ENCODE results near the gene BMPR1A.

The BMPR1A gene

DNA sequence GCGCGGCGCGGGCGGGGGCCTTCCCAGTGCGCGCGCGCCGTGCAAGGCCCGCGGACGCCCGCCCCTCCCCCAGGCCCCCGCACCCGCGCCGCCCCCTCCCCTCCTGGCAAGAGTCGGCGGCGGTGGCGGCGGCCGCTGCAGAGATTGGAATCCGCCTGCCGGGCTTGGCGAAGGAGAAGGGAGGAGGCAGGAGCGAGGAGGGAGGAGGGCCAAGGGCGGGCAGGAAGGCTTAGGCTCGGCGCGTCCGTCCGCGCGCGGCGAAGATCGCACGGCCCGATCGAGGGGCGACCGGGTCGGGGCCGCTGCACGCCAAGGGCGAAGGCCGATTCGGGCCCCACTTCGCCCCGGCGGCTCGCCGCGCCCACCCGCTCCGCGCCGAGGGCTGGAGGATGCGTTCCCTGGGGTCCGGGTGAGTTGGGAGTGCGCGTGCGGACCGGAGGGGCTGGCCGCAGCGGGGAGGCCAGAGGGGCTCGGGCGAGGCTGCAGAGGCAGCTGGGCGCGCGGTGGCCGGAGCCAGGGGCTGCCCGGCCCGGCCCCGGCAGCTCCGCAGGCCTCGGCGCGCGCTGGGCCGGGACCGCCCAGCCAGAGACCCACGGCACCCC, at the start of gene BMPR1A:
TSS of gene BMPR1A (plus strand) at position 109 of the 602 bp plus-strand sequence. CDS start 119,400 bp downstream, outside the sequence.
- peak; percentile 35 for DNase-seq (ENCODE audit: low spot score)

DNA sequence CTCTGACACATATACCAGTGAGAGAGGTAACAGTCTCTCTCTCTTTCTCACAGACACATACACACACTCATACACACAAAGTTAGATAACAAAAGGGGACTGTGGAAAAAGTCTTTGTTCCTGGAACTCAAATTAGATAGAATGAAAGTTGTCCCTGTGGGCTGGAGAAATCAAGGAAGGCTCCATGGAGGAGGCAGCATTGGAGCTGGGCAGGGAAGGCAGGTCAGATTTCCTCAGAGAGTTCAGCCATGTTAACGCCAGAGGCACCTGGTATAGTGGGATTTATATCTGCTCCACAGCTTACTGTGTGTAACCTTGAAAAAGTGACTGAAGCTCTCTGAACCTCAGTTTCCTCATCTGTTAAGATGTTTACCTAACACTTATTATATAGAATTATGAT, 49.4 kb upstream of the BMPR1A start:
- no peak for DNase-seq (ENCODE audit: low spot score)

DNA sequence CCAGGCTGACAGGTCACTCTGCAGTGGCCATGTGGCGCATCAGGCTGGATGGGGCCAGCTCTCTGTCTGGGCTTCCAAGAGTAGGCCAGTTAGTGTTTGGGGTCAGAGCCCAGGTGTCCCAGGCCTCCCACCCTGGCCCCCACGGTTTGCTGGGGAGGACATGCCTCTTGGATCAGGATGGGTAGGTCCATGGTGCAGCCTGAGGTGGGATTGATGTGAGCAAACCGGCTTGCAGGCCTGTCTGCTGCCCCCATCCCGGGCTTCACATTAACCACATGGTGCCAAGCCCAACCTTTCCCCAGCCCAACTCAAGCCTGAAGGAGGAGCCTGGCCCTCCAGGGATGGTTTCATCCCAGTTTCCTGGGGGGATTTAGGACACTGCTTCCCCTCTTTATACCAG, 48.9 kb upstream of the BMPR1A start:
- DNase-seq (ENCODE audit: low spot score): no peak

DNA sequence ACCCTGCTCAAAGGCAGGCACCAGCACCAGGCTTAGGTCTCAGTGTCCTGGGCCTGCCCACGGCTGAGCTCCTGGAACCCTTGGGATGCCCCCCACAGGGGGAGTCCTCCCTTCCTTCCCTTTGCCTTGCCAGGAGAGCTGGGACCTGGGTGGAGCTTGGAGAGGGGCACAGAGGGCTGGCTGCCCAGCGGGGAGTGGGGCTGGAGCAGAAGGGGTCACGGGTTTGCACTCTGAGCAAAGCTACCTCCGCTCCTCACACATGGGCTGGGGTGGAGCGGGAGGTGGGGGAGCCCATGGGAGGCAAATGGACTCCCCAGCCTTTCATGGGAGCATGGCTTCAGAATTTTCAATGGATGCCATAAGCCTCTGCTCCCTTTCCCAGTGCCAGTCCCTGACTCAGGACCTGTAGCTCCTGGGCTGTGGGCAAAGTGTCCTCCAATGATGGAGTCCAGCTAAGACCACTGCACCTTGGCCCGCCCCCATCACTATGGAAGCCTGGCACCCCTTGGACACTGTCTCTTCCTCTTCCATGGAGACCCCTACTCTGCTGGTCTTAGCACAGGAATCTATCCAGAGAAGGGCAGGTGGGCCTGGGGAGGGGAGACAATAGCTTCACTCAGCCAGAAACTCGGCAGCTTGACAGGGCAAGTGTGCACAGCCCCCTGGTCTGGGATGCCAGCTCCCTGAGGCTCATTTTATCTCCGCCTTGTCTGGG, 48.2 kb upstream of the BMPR1A start:
- DNase-seq (ENCODE audit: low spot score): no peak

DNA sequence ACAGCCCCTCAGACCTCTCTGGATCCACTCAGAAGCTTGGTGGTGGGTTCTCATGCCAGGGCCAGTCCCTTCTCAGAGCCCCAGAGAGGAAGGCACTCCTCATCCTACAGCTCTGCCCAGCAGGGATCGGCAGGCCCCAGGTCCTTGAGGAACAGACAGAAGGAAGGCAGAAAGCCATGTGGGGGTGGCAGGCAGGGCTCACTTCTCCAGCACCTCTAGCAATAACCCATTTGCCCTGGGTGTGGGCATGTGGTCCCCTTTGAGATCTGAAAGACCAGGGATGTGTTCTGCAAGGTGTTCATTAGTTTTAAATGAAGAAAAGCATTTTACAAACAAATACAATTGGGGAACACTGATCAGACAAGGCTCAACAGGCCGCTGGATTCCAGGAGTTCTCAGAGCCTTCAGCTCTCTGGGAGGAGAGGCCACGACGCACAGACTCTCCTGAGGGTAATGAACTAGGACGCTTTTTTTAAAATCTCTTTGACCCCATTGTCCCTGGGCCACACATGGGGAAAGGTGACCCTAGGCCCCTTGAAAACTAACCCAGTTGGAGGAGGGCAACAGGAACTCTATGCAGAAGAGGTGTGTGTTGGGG, 47.5 kb upstream of the BMPR1A start:
- DNase-seq (ENCODE audit: low spot score): no peak

DNA sequence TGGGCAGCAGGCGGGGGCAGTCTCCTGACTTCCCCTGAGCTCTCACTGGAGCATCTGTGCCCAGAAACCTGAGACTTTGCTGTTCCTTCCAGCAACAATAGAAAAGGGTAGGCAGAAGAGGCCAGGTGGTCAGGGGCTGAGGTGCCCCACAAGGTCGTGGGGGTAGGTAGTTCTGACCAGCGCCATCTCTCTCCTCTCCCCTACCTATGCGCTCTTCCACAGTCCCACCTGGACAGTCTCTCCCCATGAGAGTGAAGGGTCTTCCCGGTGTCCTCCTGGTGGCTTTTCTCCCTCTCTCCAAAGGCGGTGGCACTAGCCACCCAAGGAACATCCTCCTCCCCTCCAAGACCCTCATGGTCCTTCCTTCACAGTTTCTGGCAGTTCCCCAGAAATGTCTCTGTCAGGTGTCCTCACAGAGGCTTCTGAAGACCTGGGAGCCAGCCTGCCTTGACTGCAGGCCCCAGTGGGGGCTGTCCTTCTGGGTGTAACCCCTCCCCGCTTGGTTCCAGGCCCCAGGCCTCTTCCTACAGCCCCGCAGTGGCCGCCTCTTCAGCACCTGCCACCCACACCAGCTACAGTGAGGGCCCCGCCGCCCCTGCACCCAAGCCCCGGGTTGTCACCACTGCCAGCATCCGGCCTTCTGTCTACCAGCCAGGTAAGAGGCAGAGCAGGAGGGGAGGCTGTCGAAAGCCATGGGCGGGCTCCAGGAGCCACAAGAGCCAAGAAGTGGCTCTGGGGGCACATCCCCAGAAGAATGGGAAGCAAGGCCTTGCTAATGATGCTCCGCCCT, 46.8 kb upstream of the BMPR1A start:
- no peak for DNase-seq (ENCODE audit: low spot score)

DNA sequence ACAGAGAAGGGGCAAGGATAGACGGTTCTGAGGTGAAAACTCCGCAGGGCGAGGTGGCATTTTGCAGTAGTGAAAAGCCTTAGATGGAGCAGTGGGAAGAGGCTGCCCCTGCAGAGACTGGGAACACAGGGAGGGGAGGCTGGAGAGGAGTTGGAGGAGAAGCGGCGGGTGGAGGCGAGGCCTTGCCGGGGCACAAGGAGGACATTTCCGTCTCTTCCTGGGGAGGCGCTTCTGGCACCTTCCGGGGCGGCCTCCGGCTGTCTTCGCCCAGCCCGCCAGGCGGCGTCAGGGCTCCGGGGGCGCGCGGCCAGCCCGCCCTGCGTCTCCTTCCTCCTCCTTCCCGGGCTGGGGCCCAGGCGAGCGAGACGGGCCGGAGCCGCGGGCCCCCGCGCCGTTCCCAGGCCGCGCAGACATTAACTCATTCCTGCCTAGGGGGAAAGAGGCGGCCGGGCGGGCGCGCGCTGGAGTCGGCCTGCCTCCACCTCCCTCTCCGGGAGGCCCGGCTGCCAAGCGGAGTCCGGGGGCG, 45.4 kb upstream of the BMPR1A start:
- peak; percentile 98 for DNase-seq (ENCODE audit: low spot score)

DNA sequence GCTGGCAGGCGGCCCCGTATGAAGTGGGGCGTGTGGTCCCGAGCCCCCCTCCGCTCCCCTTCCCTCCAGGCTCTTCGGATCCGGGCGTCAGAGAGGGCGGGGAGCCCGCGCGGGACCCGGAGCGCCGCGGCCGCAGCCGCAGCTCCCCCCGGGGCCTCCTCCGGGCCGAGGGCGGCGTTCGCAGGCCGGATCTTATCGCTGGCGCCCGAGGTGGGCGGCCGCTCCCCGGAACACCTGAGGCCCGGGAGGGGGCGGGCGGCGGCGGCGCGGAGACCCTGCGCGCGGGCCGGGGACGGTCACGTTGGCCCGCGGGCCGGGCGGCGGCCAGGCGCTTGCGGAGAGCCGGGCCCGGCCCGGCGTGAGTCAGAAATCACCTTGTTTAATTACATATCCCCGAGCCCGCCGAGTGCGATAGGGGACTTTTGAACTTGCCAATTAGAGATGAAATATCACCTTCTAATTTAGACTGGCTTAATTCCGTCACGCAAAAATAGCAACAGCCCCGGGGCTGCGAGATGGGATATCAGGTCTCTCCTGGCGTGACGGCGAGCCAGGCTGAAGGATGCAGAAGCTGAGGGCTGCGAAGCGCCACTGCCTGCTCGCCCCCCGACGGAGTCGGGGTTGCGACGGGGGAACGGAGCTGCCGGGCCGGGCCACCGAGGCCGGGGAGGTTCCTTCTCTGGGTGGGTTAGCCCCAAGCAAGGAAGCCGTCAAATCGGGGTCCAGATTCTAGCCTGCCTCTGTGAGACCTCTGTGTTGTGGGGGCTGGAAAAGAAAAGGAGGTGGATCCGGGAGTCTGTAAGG, 44.7 kb upstream of the BMPR1A start:
- peak; percentile 82 for DNase-seq (ENCODE audit: low spot score)

DNA sequence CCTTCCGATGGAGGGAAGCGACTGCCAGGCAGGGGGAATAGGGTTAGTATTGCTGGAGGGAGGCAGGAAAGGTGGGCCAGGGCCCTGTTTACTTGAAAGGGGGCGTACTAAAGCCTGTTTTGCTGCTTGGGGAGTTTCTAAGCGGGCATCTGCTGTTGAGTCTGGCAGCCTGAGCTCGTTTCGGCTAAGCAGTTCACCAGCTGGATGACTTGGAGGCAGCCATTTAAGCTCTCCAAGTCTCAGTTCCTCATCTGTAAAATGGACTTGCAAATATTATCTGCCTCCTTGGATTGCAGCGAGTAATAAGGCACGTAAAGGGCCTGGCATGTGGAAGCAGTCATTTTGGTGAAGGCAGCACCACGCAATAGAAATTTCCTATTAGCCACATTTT, 44.1 kb upstream of the BMPR1A start:
- DNase-seq (ENCODE audit: low spot score): no peak

DNA sequence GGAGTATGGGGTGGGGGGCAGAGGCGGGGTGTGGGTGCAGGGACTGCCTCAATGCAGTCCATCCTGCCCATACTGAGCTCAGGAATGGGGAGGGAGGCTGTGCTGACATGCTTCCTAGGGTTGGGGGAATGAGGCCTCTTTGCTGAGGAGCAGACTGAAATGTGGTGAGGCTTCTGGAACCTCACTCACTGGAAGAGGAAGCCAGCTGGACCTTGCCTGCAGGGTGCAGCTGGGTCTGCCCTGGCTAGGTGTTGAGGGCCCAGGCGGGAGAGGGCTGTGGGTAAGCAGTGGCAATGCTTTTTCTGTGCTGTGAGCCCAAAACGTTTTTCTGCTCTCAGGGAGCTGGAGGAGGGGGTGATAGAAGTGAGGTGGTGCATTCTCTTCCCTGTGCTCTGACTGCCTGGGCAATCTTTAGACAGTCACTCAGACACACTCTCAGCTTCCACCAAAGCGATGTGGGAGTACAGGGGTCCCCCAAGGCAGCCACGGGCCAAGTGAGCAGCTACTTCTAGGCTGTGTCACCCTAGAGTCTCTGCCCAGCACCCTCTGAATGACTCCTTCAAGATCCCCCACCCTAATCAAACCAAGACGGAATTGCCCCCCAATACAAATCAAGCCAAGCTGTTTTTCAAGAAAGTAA, 41.1 kb upstream of the BMPR1A start:
- DNase-seq (ENCODE audit: low spot score): no peak

DNA sequence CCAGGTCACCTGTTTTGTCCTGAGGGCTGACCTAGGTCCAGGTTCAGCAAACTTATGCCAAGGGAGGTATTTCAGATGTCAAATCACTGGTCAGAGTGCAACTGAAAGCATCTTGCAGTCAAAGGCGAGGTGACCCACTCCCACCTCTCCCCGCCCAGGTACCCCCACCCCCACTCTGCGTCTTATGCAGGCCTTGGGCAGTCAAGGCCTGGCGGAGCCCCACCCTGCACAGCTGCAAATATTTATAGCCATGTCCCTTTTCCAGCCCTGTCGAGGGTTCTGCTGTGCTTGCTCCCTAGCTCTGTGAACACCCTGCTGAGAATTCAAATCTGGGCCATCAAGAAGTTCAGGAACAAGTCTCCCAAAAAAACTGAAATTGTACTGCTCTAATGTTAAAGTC, 40.6 kb upstream of the BMPR1A start:
- DNase-seq (ENCODE audit: low spot score): no peak

DNA sequence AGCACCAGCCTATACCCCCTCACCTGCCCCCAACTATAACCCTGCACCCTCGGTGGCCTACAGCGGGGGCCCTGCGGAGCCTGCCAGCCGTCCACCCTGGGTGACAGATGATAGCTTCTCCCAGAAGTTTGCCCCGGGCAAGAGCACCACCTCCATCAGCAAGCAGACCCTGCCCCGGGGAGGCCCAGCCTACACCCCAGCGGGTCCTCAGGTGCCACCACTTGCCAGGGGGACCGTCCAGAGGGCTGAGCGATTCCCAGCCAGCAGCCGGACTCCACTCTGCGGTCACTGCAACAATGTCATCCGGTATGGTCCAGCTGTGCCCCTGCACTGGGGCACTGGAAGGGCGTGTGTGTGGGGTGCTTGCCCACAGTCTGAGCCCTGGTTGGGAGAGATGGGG, 40.0 kb upstream of the BMPR1A start:
- no peak for DNase-seq (ENCODE audit: low spot score)

DNA sequence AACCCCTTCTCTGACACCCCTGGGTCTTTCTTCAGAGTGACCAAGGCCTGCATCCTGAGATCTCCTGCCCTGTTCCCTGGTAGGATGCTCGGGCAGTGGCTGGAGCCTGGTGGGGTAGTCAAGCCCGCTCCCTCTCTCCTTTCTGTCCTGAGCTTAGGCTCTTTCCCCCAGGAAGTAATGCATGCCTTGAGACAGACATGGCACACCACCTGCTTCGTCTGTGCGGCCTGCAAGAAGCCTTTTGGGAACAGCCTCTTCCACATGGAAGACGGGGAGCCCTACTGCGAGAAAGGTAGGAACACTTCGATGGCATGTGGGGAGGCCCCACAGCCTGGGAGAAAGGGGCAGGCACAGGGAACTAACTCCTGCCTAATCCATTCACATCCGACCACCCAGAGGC, 37.9 kb upstream of the BMPR1A start:
- DNase-seq (ENCODE audit: low spot score): no peak

DNA sequence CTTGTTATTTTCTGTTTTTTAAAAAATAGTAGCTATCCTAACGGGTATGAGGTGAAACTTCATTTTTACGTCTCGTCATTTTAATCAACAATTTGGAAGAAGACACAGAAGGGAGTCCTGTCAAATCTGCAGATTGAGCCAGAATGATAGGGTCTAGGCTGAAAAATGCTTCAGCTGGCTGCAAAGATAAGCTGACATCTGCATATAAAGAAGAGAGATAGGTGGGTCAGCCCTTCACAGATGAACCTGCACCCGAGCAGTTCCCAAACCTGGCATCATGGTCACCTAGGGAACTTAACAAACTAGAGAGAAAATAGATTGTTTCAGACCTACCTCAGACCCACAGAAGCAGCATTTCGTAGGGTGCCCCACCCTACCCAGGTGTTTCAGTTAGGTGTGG, 35.2 kb upstream of the BMPR1A start:
- no peak for DNase-seq (ENCODE audit: low spot score)

DNA sequence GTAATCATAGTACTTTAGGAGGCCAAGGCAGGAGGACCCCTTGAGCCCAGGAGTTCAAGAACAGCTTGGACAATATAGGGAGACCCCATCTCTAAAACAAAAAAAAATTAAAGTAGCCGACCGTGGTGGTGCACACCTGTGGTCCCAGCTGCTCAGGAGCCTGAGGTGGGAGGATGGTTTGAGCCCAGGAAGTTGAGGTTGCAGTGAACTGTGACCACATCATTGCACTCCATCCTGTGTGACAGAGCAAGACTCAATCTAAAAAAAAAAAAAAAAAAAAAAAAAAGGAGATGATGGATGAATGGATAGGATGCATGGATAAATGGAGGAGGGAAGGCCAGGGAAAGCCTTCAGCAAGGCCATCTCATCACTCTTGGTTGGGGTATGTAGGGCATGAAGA, 33.4 kb upstream of the BMPR1A start:
- DNase-seq (ENCODE audit: low spot score): no peak

DNA sequence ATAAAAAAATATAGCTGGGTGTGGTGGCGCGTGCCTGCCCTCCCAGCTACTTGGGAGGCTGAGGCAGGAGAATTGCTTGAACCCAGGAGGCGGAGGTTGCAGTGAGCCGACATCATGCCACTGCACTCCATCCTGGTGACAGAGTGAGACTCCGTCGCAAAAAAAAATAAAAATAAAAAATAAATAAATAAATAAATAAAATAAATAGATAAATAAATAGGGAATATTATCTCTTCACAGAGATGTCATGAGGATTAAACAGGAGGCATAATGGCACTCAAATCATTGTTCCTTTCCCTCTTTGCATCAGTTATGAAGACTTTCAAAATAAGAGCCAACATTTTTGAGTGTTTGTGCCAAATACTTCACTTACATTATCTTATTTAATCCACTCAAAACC, 32.0 kb upstream of the BMPR1A start:
- DNase-seq (ENCODE audit: low spot score): no peak

DNA sequence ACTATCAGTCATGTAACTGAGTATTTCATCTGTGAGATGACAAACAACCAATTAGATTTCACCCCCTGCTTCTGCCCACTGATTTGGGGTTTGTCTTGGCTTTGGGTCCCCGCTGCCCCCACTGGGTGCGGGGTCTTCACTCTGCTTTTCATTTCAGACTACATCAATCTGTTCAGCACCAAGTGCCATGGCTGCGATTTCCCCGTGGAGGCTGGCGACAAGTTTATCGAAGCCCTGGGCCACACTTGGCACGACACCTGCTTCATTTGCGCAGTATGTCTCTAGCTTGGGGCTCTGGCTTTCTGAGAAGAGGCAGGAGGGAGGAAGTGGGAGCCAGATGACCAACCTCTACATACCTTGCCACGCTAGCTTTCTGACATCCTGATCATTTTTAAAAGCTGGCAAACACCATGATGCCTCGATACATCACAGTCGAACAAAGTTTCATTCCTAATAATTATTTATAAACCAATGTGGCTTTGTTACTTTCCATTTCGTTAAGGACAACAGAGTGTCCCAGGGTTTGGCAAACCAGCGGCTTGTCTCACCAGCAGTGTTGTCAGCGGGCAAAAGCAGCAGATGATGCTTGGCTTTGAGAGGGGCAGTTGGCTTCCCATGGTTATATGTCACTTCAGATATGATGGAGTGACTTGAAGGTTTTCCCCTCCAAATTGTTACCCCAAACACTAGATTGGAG, 30.3 kb upstream of the BMPR1A start:
- DNase-seq (ENCODE audit: low spot score): no peak

DNA sequence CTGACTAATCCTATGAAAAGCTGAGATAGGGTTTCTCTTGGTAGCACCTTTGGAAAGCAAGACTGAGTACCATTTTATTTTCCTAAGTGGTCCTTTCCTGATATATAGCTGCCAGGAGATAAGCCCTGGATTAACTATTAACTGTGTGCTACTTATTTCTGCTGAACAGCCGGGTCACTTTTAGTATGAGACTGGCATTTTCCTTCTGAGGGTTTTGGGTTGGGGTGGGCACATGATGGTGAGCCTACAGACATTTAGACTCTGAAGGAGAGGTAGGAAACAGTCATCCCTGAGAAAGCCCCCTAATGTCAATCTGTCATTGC, 29.8 kb upstream of the BMPR1A start:
- no peak for DNase-seq (ENCODE audit: low spot score)

DNA sequence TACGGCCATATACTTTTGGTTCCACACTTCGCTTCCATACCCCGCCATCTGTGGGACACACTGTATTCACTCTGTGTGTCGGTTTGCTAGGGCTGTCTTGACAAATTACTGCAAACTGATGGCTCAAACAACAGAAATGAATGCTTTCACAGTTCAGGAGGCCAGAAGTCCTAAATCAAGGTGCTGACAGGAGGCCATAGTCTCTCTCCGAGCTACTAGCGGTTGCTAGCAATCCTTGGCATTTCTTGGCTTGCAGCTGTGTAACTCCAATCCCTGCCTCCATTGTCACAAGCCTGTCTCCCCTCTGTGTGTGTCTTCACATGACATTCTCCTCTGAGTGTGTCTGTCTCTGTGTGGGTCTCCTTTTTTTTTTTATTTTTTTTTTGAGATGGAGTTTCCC, 28.9 kb upstream of the BMPR1A start:
- no peak for DNase-seq (ENCODE audit: low spot score)

DNA sequence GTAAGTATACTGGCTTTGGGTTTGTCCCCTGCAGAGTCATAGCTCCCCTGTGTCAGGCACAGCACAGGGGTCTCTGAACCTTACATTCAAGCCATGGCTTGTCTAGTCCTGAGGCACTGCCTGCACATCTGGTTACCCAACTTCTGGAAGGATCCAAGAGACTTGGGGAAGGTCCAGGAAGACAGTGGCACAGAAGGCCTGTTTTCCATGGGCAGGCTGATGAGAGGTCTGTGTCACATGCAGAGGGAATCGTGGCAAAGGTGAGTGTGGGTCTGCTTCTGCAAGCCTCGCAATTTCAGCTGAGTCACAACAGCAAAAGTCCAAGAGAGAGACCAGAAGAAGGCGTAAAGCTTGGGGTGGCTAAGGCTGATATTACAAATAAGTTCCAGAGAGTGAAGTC, 28.4 kb upstream of the BMPR1A start:
- no peak for DNase-seq (ENCODE audit: low spot score)

DNA sequence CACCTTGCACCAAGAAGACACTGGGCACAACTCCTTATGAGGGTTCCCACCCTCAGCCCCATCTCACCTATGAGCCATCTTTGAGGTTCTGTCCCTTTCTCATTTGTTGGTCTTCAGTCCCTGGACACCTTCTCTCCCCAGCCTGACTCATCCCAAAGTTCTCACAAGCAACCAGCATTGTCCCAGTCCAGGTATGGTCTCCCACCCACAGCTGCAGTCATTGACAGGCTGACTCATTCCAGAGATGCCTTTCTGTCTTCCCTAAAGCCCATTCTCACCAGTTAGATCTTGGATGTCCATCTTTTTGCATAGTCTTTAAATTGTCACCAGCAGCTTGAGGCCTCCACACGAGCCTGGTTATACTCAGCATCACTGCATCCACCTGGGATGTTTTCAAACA, 26.7 kb upstream of the BMPR1A start:
- DNase-seq (ENCODE audit: low spot score): no peak

All from AG08396 (cell line).